OCI-LY3 (cell line): Measurements from ENCODE around the gene IGFL3.

Experiments used
- CTCF ChIP-seq: fragments of 200-600, 300-600 bp; sonication (generic); IDR thresholded peaks from 2 replicates; pipeline ENCODE4 v1.5.1; 2014; ENCODE audit warnings: antibody characterized with exemption, low read length, low read depth
- EZH2phosphoT487 ChIP-seq: fragments of 200-600 bp; shearing (Covaris generic); IDR thresholded peaks from 2 replicates; pipeline ENCODE4 v1.6.1; 2018; ENCODE audit warnings: antibody characterized with exemption, mixed run types, low read depth

- TF ChIP-seq CTCF: no peak
- TF ChIP-seq EZH2phosphoT487: no peak
Observed at GRCh38 chr19:46118136-46118535, 6.4 kb downstream of the IGFL3 start.
